ENCODE data around the gene ADAMTS12.
A peak's percentile ranks its signal among the peaks of the same experiment; 100 is the strongest.

The ADAMTS12 gene

GRCh38 chr5:33592245-33592644 lies 299.5 kb downstream of the ADAMTS12 start:
- DNase-seq (ENCODE audit: insufficient read length, low spot score), result no peak
- FAIRE-seq, result no peak
- no peak for TF ChIP-seq POLR2AphosphoS5 (IDR thresholded peaks at IDR 0.05; ENCODE audit: low read depth, low read length)
- no peak for TF ChIP-seq PAX5 (IDR thresholded peaks at IDR 0.05; ENCODE audit: insufficient read depth, low read length, severe bottlenecking)
- no peak for TF ChIP-seq POU2F2 (IDR thresholded peaks at IDR 0.05; ENCODE audit: low read depth, low read length)
- TF ChIP-seq TAF1 (IDR thresholded peaks at IDR 0.05; ENCODE audit: low read depth, low read length), result no peak
- TF ChIP-seq POLR2A (IDR thresholded peaks at IDR 0.05; ENCODE audit: low read depth, low read length), result no peak
- TF ChIP-seq SPI1 (IDR thresholded peaks at IDR 0.05; ENCODE audit: low read depth, low read length), result no peak

GRCh38 chr5:33588654-33589372 lies 303.0 kb downstream of the ADAMTS12 start:
- TF ChIP-seq POU2F2 (IDR thresholded peaks at IDR 0.05; ENCODE audit: low read depth, low read length) (no peak), POLR2A (IDR thresholded peaks at IDR 0.05; ENCODE audit: low read depth, low read length) (no peak), PAX5 (IDR thresholded peaks at IDR 0.05; ENCODE audit: insufficient read depth, low read length, severe bottlenecking) (no peak), SPI1 (IDR thresholded peaks at IDR 0.05; ENCODE audit: low read depth, low read length) (no peak), POLR2AphosphoS5 (IDR thresholded peaks at IDR 0.05; ENCODE audit: low read depth, low read length) (no peak), TAF1 (IDR thresholded peaks at IDR 0.05; ENCODE audit: low read depth, low read length) (no peak)
- FAIRE-seq (peak; percentile 81), DNase-seq (ENCODE audit: insufficient read length, low spot score) (no peak)

GRCh38 chr5:33583332-33583731 lies 308.5 kb downstream of the ADAMTS12 start:
- FAIRE-seq (no peak), DNase-seq (ENCODE audit: insufficient read length, low spot score) (no peak)
- TF ChIP-seq SPI1 (IDR thresholded peaks at IDR 0.05; ENCODE audit: low read depth, low read length) (no peak), TAF1 (IDR thresholded peaks at IDR 0.05; ENCODE audit: low read depth, low read length) (no peak), PAX5 (IDR thresholded peaks at IDR 0.05; ENCODE audit: insufficient read depth, low read length, severe bottlenecking) (no peak), POU2F2 (IDR thresholded peaks at IDR 0.05; ENCODE audit: low read depth, low read length) (no peak), POLR2AphosphoS5 (IDR thresholded peaks at IDR 0.05; ENCODE audit: low read depth, low read length) (no peak), POLR2A (IDR thresholded peaks at IDR 0.05; ENCODE audit: low read depth, low read length) (no peak)

GRCh38 chr5:33582417-33582816 lies 309.4 kb downstream of the ADAMTS12 start:
- FAIRE-seq (no peak), DNase-seq (ENCODE audit: insufficient read length, low spot score) (no peak)
- TF ChIP-seq POLR2AphosphoS5 (IDR thresholded peaks at IDR 0.05; ENCODE audit: low read depth, low read length), result no peak
- no peak for TF ChIP-seq POLR2A (IDR thresholded peaks at IDR 0.05; ENCODE audit: low read depth, low read length)
- TF ChIP-seq SPI1 (IDR thresholded peaks at IDR 0.05; ENCODE audit: low read depth, low read length), result no peak
- no peak for TF ChIP-seq PAX5 (IDR thresholded peaks at IDR 0.05; ENCODE audit: insufficient read depth, low read length, severe bottlenecking)
- no peak for TF ChIP-seq TAF1 (IDR thresholded peaks at IDR 0.05; ENCODE audit: low read depth, low read length)
- TF ChIP-seq POU2F2 (IDR thresholded peaks at IDR 0.05; ENCODE audit: low read depth, low read length), result no peak

GRCh38 chr5:33579789-33580188 lies 312.0 kb downstream of the ADAMTS12 start:
- DNase-seq (ENCODE audit: insufficient read length, low spot score), result no peak
- TF ChIP-seq POLR2A (IDR thresholded peaks at IDR 0.05; ENCODE audit: low read depth, low read length) (no peak), POLR2AphosphoS5 (IDR thresholded peaks at IDR 0.05; ENCODE audit: low read depth, low read length) (no peak), TAF1 (IDR thresholded peaks at IDR 0.05; ENCODE audit: low read depth, low read length) (no peak), SPI1 (IDR thresholded peaks at IDR 0.05; ENCODE audit: low read depth, low read length) (no peak), POU2F2 (IDR thresholded peaks at IDR 0.05; ENCODE audit: low read depth, low read length) (no peak), PAX5 (IDR thresholded peaks at IDR 0.05; ENCODE audit: insufficient read depth, low read length, severe bottlenecking) (no peak)
- FAIRE-seq, result no peak

GRCh38 chr5:33579152-33579551 lies 312.6 kb downstream of the ADAMTS12 start:
- no peak for DNase-seq (ENCODE audit: insufficient read length, low spot score)
- FAIRE-seq, result no peak
- no peak for TF ChIP-seq POLR2A (IDR thresholded peaks at IDR 0.05; ENCODE audit: low read depth, low read length)
- no peak for TF ChIP-seq SPI1 (IDR thresholded peaks at IDR 0.05; ENCODE audit: low read depth, low read length)
- TF ChIP-seq TAF1 (IDR thresholded peaks at IDR 0.05; ENCODE audit: low read depth, low read length), result no peak
- no peak for TF ChIP-seq PAX5 (IDR thresholded peaks at IDR 0.05; ENCODE audit: insufficient read depth, low read length, severe bottlenecking)
- no peak for TF ChIP-seq POLR2AphosphoS5 (IDR thresholded peaks at IDR 0.05; ENCODE audit: low read depth, low read length)

GRCh38 chr5:33576726-33577590 lies 314.8 kb downstream of the ADAMTS12 start:
- DNase-seq (ENCODE audit: insufficient read length, low spot score), result no peak
- no peak for FAIRE-seq
- TF ChIP-seq POLR2AphosphoS5 (IDR thresholded peaks at IDR 0.05; ENCODE audit: low read depth, low read length), result no peak
- no peak for TF ChIP-seq SPI1 (IDR thresholded peaks at IDR 0.05; ENCODE audit: low read depth, low read length)
- TF ChIP-seq TAF1 (IDR thresholded peaks at IDR 0.05; ENCODE audit: low read depth, low read length), result no peak
- no peak for TF ChIP-seq PAX5 (IDR thresholded peaks at IDR 0.05; ENCODE audit: insufficient read depth, low read length, severe bottlenecking)
- no peak for TF ChIP-seq POLR2A (IDR thresholded peaks at IDR 0.05; ENCODE audit: low read depth, low read length)
- TF ChIP-seq POU2F2 (IDR thresholded peaks at IDR 0.05; ENCODE audit: low read depth, low read length), result no peak

- TF ChIP-seq POLR2A (IDR thresholded peaks at IDR 0.05; ENCODE audit: low read depth, low read length), result no peak
- no peak for TF ChIP-seq SPI1 (IDR thresholded peaks at IDR 0.05; ENCODE audit: low read depth, low read length)
- no peak for TF ChIP-seq TAF1 (IDR thresholded peaks at IDR 0.05; ENCODE audit: low read depth, low read length)
- no peak for TF ChIP-seq POU2F2 (IDR thresholded peaks at IDR 0.05; ENCODE audit: low read depth, low read length)
- no peak for TF ChIP-seq POLR2AphosphoS5 (IDR thresholded peaks at IDR 0.05; ENCODE audit: low read depth, low read length)
Observed at GRCh38 chr5:33565324-33565723, 326.5 kb downstream of the ADAMTS12 start.

More at GRCh38 chr5:33565324-33565723, 326.5 kb downstream of the ADAMTS12 start:
- no peak for FAIRE-seq
- no peak for DNase-seq (ENCODE audit: insufficient read length, low spot score)
